ENCODE results near the gene LRRC45. TPM values are rescaled to one million over a fixed set of nuclear protein-coding genes. Genes with fewer than 3 reads are reported as not detected.

The LRRC45 gene
- total and polyA plus RNA-seq, 9 of the 15 experiments (the other 6 are each of a cell fraction or from before 2014, with no cell fraction given): 3.5 to 21.5 (median 11.2) TPM; not detected in 2

DNA sequence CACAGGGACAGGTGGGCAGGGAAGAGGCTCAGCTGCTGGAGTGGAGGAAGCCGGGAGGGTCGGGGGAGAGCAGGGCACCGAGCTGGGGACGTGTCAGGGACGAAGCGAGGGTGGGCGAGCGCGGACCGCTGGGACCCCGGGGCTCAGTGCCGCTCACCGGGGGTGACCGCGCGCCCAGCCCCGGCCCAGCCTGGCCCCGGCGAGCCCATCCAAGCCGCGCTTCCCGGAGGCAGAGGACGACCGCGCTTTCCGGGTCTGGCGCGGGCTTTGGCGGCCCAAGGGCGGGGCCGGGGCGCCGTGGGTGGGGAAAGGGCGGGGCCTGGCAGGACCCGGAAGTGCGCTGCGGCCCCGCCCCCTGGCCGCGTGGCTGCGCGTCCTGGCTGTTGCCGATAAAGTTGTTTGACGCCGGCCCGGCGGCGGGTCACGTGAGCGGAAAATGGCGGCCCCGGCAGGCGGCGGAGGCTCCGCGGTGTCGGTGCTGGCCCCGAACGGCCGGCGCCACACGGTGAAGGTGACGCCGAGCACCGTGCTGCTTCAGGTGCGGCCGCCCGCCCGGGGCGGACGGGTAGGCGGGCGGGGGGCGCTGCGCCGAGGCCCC, 45.8 kb upstream of the LRRC45 start, which contains the start of gene ASPSCR1 (continued):
- TF ChIP-seq CTCFL (IDR thresholded peaks at IDR 0.05; ENCODE audit: borderline replicate concordance, insufficient read depth, low read depth, low read length, poor library complexity, severe bottlenecking) (peak; percentile 3), TOE1 (IDR thresholded peaks at IDR 0.05; ENCODE audit: borderline replicate concordance) (peak; percentile 91; the same call in 1 of the 2 replicates), TOE1 (CRISPR knock-in tag; IDR thresholded peaks at IDR 0.05; ENCODE audit: borderline replicate concordance, low read depth) (no peak), SAP30 (IDR thresholded peaks at IDR 0.05; ENCODE audit: borderline replicate concordance, insufficient read depth, low read depth, low read length, poor library complexity, severe bottlenecking) (peak; percentile 62), ZC3H11A (IDR thresholded peaks at IDR 0.05; ENCODE audit: low read depth, low read length) (no peak), SUPT5H (IDR thresholded peaks at IDR 0.05) (peak; percentile 82), ZKSCAN1 (IDR thresholded peaks at IDR 0.05; ENCODE audit: low read depth, low read length) (peak; percentile 95), GABPA (tag; conservative IDR thresholded peaks at IDR 0.05; ENCODE audit: low read depth) (peak; percentile 90), ESRRA (IDR thresholded peaks at IDR 0.05; ENCODE audit: borderline replicate concordance, low read depth) (peak; percentile 84), MGA (IDR thresholded peaks at IDR 0.05) (peak; percentile 30; the same call in 1 of the 2 replicates), TCF7L2 (IDR thresholded peaks at IDR 0.05; ENCODE audit: low read depth, low read length) (no peak), ATF1 (CRISPR knock-in tag; IDR thresholded peaks at IDR 0.05) (peak; percentile 66), ATF1 (tag; IDR thresholded peaks at IDR 0.05) (peak; percentile 92)
- TF ChIP-seq, protein P1, sequence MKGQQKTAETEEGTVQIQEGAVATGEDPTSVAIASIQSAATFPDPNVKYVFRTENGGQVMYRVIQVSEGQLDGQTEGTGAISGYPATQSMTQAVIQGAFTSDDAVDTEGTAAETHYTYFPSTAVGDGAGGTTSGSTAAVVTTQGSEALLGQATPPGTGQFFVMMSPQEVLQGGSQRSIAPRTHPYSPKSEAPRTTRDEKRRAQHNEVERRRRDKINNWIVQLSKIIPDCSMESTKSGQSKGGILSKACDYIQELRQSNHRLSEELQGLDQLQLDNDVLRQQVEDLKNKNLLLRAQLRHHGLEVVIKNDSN (CRISPR knock-in tag; IDR thresholded peaks at IDR 0.05): peak; percentile 95
